Caco-2 (cell line): Measurements from ENCODE around the gene PDGFRB. TPM values are rescaled to one million over a fixed set of nuclear protein-coding genes. Genes with fewer than 3 reads are reported as not detected.

Experiments used
- BruUV-seq: library from RNA; stranded (reverse); fragments of 400-500 nt; replicated peaks from 2 replicates; lab custom pipeline; 2021; lab: Mats Ljungman, UMichigan
- CTCF ChIA-PET: fragments of 300-600 bp; sonication (Branson Sonifier 250); formaldehyde crosslinking; loops from one replicate; lab custom pipeline; 2022; ENCODE audit warnings: antibody characterized with exemption; lab: Charles Lee
- POLR2A ChIA-PET: fragments of 300-600 bp; sonication (Branson Sonifier 250); formaldehyde crosslinking; loops from one replicate; lab custom pipeline; 2022; ENCODE audit warnings: antibody characterized with exemption; lab: Charles Lee
- DNase-seq, 2 experiments: peaks; one replicate each; pipeline versions ENCODE4 v3.0.0 to v3.0.0-alpha.2; 2020 to 2022
- H3K27me3 ChIP-seq: replicated peaks from 2 replicates; pipeline ENCODE4 v1.6.0; 2011; ENCODE audit warnings: low read length; ENCODE audit not compliant: control insufficient read depth, insufficient read depth
- H3K36me3 ChIP-seq: 2 replicates; pipeline ENCODE4 v1.5.1; 2011; ENCODE audit warnings: low read length; ENCODE audit not compliant: control insufficient read depth, insufficient read depth
- H3K4me1 ChIP-seq: fragments of 250-450 bp; sonication (Bioruptor Pico); 2 replicates; pipeline ENCODE4 v1.5.1; 2020; ENCODE audit warnings: mild to moderate bottlenecking
- H3K4me3 ChIP-seq: 2 replicates; pipeline ENCODE4 v1.5.1; 2011; ENCODE audit warnings: low read depth, mild to moderate bottlenecking, control low read depth, low read length
- H3K9me3 ChIP-seq: fragments of 250-450 bp; sonication (Bioruptor Pico); 2 replicates; pipeline ENCODE4 v1.5.1; 2020; ENCODE audit warnings: mild to moderate bottlenecking, moderate library complexity
- H3K27ac Mint-ChIP-seq: one replicate; pipeline ENCODE4 v1.8.0; 2022; ENCODE audit warnings: mixed read lengths; ENCODE audit not compliant: unreplicated experiment
- H3K27me3 Mint-ChIP-seq: one replicate; pipeline ENCODE4 v1.8.0; 2022; ENCODE audit warnings: mixed read lengths; ENCODE audit not compliant: insufficient read depth, unreplicated experiment
- H3K36me3 Mint-ChIP-seq: one replicate; pipeline ENCODE4 v1.8.0; 2022; ENCODE audit warnings: mild to moderate bottlenecking, mixed read lengths; ENCODE audit not compliant: insufficient read depth, unreplicated experiment
- H3K4me1 Mint-ChIP-seq: one replicate; pipeline ENCODE4 v1.8.0; 2022; ENCODE audit warnings: low read depth, mixed read lengths; ENCODE audit not compliant: unreplicated experiment
- H3K4me3 Mint-ChIP-seq: one replicate; pipeline ENCODE4 v1.8.0; 2022; ENCODE audit warnings: mild to moderate bottlenecking, moderate library complexity, mixed read lengths; ENCODE audit not compliant: unreplicated experiment
- H3K9me3 Mint-ChIP-seq: one replicate; pipeline ENCODE4 v1.8.0; 2022; ENCODE audit warnings: mixed read lengths; ENCODE audit not compliant: unreplicated experiment
- intact Hi-C: fragments of 100-400 bp; cut with micrococcal nuclease; formaldehyde crosslinking; loops from one replicate; pipeline ENCODE4 v1.10.0; 2022; ENCODE audit not compliant: unreplicated experiment
- total RNA-seq: library from RNA; stranded (reverse); gene quantifications from 2 replicates; pipeline ENCODE4 v1.2.3, GENCODE V29; 2022
- TF ChIP-seq, protein P1 (sequence below), 2 experiments: fragments of 200-600 bp in 1 of 2; IDR thresholded peaks; 1 replicate in 1 of 2; 2 replicates in 1 of 2; pipeline versions ENCODE4 v1.5.1 to v1.8.0; 2011 to 2022; ENCODE audit warnings: antibody characterized with exemption in 1 of 2, control low read depth in 1 of 2, inconsistent platforms in 1 of 2, low read depth in 1 of 2, low read length in 1 of 2, mild to moderate bottlenecking in 1 of 2, moderate library complexity in 1 of 2; ENCODE audit not compliant: insufficient read depth in 1 of 2, severe bottlenecking in 1 of 2, unreplicated experiment in 1 of 2

PDGFRB gene
- total RNA-seq, 1 experiment from 2014 or later = 5.9 TPM

DNA sequence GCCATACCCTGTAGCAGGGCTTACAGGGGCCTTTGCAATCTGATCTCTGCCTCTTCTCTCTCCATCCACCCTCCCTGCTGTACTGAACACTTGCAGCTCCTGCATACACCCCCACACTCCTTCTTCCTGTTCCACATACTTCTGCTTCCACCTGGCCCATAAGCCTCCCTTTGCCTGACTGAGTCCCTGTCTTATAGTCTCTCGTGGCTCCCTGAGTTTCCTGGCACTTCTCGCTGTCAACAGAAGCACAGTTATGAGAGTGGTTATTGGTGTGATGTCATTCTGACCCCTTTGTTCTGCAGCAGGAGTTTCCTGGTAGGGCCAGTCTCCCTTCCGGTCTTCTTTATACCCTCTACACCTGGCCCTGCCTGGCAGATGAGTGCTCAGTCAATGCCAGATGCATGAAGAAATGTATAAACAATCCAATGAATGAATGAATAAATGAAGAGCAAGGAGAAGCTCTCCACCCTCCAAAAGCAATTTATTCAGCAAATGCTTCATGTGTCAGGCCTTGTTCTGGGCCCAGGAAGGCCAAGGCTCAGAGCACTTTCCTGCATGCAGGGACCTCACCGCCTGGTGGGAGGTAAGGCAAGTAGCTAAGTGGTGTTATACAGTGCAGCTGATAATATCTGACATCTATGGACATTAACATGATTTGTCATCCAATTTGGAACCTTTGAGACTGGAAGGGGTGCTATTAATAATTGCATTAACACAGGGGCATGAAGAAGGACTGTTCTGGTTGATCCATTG, 48.8 kb downstream of the PDGFRB start:
- Mint-ChIP-seq H3K36me3 (no peaks in the 10 kb centered on the region), H3K27me3 (no peaks in the 10 kb centered on the region), H3K9me3 (no peaks in the 10 kb centered on the region), H3K4me1 (peaks cover 41% of the 10 kb centered on the region), H3K4me3 (no peak overlapping the region), H3K27ac (peak overlapping the region; percentile 8)
- no TSS peak for BruUV-seq
- H3K4me3 ChIP-seq = no peak overlapping the region
- no peaks in the 10 kb centered on the region for H3K9me3 ChIP-seq
- H3K27me3 ChIP-seq = no peaks in the 10 kb centered on the region
- TF ChIP-seq, protein P1, sequence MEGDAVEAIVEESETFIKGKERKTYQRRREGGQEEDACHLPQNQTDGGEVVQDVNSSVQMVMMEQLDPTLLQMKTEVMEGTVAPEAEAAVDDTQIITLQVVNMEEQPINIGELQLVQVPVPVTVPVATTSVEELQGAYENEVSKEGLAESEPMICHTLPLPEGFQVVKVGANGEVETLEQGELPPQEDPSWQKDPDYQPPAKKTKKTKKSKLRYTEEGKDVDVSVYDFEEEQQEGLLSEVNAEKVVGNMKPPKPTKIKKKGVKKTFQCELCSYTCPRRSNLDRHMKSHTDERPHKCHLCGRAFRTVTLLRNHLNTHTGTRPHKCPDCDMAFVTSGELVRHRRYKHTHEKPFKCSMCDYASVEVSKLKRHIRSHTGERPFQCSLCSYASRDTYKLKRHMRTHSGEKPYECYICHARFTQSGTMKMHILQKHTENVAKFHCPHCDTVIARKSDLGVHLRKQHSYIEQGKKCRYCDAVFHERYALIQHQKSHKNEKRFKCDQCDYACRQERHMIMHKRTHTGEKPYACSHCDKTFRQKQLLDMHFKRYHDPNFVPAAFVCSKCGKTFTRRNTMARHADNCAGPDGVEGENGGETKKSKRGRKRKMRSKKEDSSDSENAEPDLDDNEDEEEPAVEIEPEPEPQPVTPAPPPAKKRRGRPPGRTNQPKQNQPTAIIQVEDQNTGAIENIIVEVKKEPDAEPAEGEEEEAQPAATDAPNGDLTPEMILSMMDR (IDR thresholded peaks at IDR 0.05; ENCODE audit: insufficient read depth in 1 of 2, low read depth in 1 of 2, low read length in 1 of 2, severe bottlenecking in 1 of 2, unreplicated experiment in 1 of 2) = no peak
- POLR2A ChIA-PET = no interaction called here
- CTCF ChIA-PET = no interaction called here
- no peaks in the 10 kb centered on the region for H3K36me3 ChIP-seq
- intact Hi-C loops = no loop called here
- peaks cover 33% of the 10 kb centered on the region for H3K4me1 ChIP-seq
- DNase-seq = no peak

DNA sequence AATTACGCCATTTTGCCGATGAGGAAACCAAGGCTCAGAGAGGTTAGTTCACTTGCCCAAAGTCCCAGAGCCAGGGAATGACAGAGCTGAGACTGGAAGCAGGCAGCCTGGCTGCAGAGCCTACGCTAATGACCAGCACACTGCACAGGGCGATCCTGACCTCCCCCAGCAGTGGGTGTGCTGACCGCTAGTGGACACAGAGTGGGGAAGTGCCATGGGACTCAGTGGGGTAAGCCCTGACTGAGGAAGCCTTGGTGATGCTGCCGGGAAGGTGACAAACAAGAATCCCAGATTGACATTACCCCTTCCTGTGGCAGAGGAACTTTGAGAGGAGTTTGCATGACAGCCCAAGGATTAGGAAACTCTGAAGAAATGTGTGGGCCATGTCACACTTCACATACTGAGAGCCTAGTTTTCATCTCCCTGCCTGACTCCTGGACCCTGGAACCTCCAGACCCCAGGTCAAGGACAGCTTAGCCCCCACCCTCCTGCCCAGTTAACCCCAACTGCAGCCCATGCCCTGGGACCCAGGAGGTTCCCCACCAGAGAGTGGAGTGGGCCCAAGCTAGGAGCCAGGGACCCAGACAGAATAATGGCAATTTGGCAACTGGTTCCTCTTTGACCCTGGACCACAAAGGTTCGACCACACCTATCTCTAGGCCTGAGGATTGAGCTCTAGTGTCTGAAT, 49.6 kb downstream of the PDGFRB start:
- ChIA-PET POLR2A (no interaction called here), CTCF (interaction anchor here (0.5 kb wide), 1 partner anchor 305 kb away, joined by 5 read pairs; no protein-coding TSS in a partner anchor)
- Histone ChIP-seq H3K9me3 (no peaks in the 10 kb centered on the region), H3K36me3 (no peaks in the 10 kb centered on the region), H3K4me3 (no peak overlapping the region), H3K27me3 (no peaks in the 10 kb centered on the region), H3K4me1 (peaks cover 32% of the 10 kb centered on the region)
- Mint-ChIP-seq H3K4me1 (peaks cover 35% of the 10 kb centered on the region), H3K36me3 (no peaks in the 10 kb centered on the region), H3K27me3 (no peaks in the 10 kb centered on the region), H3K4me3 (no peak overlapping the region), H3K27ac (peak overlapping the region; percentile 8), H3K9me3 (no peaks in the 10 kb centered on the region)
- BruUV-seq = no TSS peak
- TF ChIP-seq, protein P1 (IDR thresholded peaks at IDR 0.05; ENCODE audit: insufficient read depth in 1 of 2, low read depth in 1 of 2, low read length in 1 of 2, severe bottlenecking in 1 of 2, unreplicated experiment in 1 of 2) = no peak
- intact Hi-C loops = no loop called here
- no peak for DNase-seq

DNA sequence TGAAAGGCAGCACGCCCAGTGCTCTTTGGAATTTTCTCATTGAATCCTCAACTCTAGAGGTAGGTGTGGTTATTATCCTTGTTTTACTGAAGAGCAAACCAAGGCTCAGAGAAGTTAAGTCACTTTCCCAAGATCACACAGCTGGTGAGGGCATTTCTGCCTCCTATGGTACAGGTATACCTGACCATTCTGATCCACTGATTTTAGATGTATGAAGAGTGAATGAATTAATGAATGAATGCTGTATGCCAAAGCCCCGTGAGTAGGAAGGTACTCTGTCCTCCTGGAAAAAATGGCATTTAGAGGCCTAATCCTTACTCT, 51.1 kb downstream of the PDGFRB start:
- no peaks in the 10 kb centered on the region for H3K36me3 Mint-ChIP-seq
- H3K4me1 Mint-ChIP-seq = peaks cover 26% of the 10 kb centered on the region
- no peak overlapping the region for H3K27ac Mint-ChIP-seq
- H3K4me3 ChIP-seq = no peak overlapping the region
- no peak for DNase-seq
- H3K27me3 Mint-ChIP-seq = no peaks in the 10 kb centered on the region
- CTCF ChIA-PET = no interaction called here
- no peaks in the 10 kb centered on the region for H3K36me3 ChIP-seq
- no peaks in the 10 kb centered on the region for H3K9me3 ChIP-seq
- peaks cover 22% of the 10 kb centered on the region for H3K4me1 ChIP-seq
- H3K4me3 Mint-ChIP-seq = no peak overlapping the region
- intact Hi-C loops = no loop called here
- no peaks in the 10 kb centered on the region for H3K27me3 ChIP-seq
- H3K9me3 Mint-ChIP-seq = no peaks in the 10 kb centered on the region
- TF ChIP-seq, protein P1 (IDR thresholded peaks at IDR 0.05; ENCODE audit: insufficient read depth in 1 of 2, low read depth in 1 of 2, low read length in 1 of 2, severe bottlenecking in 1 of 2, unreplicated experiment in 1 of 2) = no peak
- no TSS peak for BruUV-seq
- POLR2A ChIA-PET = no interaction called here
